ENCODE data around the gene PCLO. TPM values are rescaled to one million over a fixed set of nuclear protein-coding genes. Genes with fewer than 3 reads are reported as not detected.

Gene PCLO
- total RNA-seq, 1 donor, result 0.36 TPM

DNA sequence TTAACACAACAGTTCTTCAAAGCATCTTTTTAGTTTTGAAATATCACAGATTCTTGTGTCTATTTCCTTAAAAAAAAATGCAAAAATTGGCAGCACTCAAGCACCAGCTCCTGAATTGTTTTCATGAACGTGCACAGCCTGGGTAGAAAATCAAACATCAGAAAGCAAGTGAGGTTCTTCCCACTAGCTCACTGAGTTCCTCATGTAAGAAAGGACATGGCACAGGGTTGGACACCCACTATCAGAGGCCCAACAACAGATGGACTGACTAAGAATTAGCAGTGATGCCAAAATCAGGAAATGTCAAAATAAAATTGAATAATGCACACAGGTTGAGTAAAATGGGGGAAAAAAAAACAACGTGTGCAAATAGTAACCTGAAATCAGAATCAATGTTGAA is 146.8 kb downstream of the PCLO start:
- Histone ChIP-seq H3K4me3 (ENCODE audit: insufficient read depth, low read length) (no peak overlapping the region), H3K4me1 (ENCODE audit: insufficient read depth, low read length) (no peaks in the 10 kb centered on the region), H3K27me3 (ENCODE audit: insufficient read depth, low read length) (no peaks in the 10 kb centered on the region), H4K20me1 (ENCODE audit: insufficient read depth, low read length) (no peaks in the 10 kb centered on the region), H3K36me3 (ENCODE audit: insufficient read depth, low read length) (no peaks in the 10 kb centered on the region), H3K27ac (ENCODE audit: low read depth, low read length) (no peak overlapping the region), H3K9me3 (ENCODE audit: low read depth, low read length) (no peaks in the 10 kb centered on the region), H3K4me2 (ENCODE audit: insufficient read depth, low read length) (no peak overlapping the region), H3K79me2 (ENCODE audit: insufficient read depth, low read length) (no peaks in the 10 kb centered on the region), H2AFZ (ENCODE audit: low read length) (no peak overlapping the region)
- no peak for DNase-seq (ENCODE audit: insufficient read length, low spot score, missing footprints)
- TF ChIP-seq, protein P1, sequence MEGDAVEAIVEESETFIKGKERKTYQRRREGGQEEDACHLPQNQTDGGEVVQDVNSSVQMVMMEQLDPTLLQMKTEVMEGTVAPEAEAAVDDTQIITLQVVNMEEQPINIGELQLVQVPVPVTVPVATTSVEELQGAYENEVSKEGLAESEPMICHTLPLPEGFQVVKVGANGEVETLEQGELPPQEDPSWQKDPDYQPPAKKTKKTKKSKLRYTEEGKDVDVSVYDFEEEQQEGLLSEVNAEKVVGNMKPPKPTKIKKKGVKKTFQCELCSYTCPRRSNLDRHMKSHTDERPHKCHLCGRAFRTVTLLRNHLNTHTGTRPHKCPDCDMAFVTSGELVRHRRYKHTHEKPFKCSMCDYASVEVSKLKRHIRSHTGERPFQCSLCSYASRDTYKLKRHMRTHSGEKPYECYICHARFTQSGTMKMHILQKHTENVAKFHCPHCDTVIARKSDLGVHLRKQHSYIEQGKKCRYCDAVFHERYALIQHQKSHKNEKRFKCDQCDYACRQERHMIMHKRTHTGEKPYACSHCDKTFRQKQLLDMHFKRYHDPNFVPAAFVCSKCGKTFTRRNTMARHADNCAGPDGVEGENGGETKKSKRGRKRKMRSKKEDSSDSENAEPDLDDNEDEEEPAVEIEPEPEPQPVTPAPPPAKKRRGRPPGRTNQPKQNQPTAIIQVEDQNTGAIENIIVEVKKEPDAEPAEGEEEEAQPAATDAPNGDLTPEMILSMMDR (IDR thresholded peaks at IDR 0.05; ENCODE audit: extremely low read depth, low read depth, low read length), result no peak

DNA sequence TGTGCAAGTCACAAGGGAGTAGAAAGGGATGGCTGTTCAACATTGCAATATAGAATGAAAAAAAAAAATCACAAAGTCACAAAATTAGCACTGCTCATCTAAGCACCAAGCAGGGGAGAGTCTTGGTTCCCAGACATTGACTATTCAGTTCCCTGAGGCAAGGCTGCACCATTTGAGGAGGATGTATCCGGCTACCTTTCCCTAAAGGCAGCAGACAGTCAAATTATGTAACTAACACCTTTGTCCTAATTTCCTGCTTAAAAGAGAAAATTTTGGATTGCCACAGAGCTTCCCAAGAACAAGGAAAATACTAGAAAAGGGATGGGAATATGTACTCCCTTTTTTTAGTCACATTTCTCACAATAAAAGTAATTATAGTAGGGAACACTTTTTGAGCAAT is 148.1 kb downstream of the PCLO start:
- no peak overlapping the region for H3K4me3 ChIP-seq (ENCODE audit: insufficient read depth, low read length)
- H4K20me1 ChIP-seq (ENCODE audit: insufficient read depth, low read length), result no peaks in the 10 kb centered on the region
- no peak overlapping the region for H3K4me2 ChIP-seq (ENCODE audit: insufficient read depth, low read length)
- no peak overlapping the region for H2AFZ ChIP-seq (ENCODE audit: low read length)
- H3K27me3 ChIP-seq (ENCODE audit: insufficient read depth, low read length), result no peaks in the 10 kb centered on the region
- no peak for DNase-seq (ENCODE audit: insufficient read length, low spot score, missing footprints)
- H3K4me1 ChIP-seq (ENCODE audit: insufficient read depth, low read length), result no peaks in the 10 kb centered on the region
- no peak overlapping the region for H3K27ac ChIP-seq (ENCODE audit: low read depth, low read length)
- no peaks in the 10 kb centered on the region for H3K9me3 ChIP-seq (ENCODE audit: low read depth, low read length)
- H3K79me2 ChIP-seq (ENCODE audit: insufficient read depth, low read length), result no peaks in the 10 kb centered on the region
- no peaks in the 10 kb centered on the region for H3K36me3 ChIP-seq (ENCODE audit: insufficient read depth, low read length)
- TF ChIP-seq, protein P1 (IDR thresholded peaks at IDR 0.05; ENCODE audit: extremely low read depth, low read depth, low read length), result no peak

DNA sequence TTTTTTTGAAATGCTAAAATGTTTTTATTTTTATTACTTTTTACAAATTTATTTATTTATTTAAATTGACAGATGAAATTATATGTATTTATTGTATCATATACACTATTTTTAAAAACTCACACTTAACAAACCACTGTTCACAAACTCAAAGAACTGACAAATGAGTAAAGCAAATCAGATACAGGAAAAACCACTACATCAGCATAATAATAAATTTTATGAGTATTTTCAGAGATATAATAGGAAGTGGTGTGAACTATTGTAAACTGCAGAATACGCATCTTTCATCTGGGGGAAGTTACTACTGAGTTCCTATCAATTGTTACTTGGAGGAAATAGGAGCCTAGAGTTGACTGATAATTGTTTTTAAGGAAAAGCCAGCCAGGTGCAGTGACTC is 150.7 kb downstream of the PCLO start:
- H3K27ac ChIP-seq (ENCODE audit: low read depth, low read length), result no peak overlapping the region
- H3K79me2 ChIP-seq (ENCODE audit: insufficient read depth, low read length), result no peaks in the 10 kb centered on the region
- H3K4me2 ChIP-seq (ENCODE audit: insufficient read depth, low read length), result no peak overlapping the region
- H2AFZ ChIP-seq (ENCODE audit: low read length), result no peak overlapping the region
- H3K36me3 ChIP-seq (ENCODE audit: insufficient read depth, low read length), result no peaks in the 10 kb centered on the region
- no peak for DNase-seq (ENCODE audit: insufficient read length, low spot score, missing footprints)
- H3K4me1 ChIP-seq (ENCODE audit: insufficient read depth, low read length), result no peaks in the 10 kb centered on the region
- no peaks in the 10 kb centered on the region for H3K27me3 ChIP-seq (ENCODE audit: insufficient read depth, low read length)
- H3K4me3 ChIP-seq (ENCODE audit: insufficient read depth, low read length), result no peak overlapping the region
- H4K20me1 ChIP-seq (ENCODE audit: insufficient read depth, low read length), result no peaks in the 10 kb centered on the region
- TF ChIP-seq, protein P1 (IDR thresholded peaks at IDR 0.05; ENCODE audit: extremely low read depth, low read depth, low read length), result no peak
- no peaks in the 10 kb centered on the region for H3K9me3 ChIP-seq (ENCODE audit: low read depth, low read length)

DNA sequence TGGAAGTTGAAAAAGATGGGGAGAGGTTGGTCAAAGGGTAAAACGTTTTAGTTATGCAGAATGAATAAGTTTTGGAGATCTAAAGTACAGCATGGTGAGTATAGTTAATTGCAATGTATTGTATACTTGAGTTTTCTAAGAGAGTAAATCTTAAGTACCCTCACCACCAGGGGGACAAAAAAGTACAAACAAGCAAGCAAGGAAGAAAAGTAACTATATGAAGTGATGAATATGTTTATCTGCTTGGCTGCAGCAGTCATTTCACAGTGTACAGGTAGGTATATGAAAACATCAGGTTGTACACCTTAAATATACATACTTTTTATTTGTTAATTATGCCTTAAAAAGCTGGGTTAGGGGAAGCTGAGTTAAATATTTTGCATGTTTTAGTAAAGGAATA is 157.3 kb downstream of the PCLO start:
- Histone ChIP-seq H3K4me2 (ENCODE audit: insufficient read depth, low read length) (no peak overlapping the region), H2AFZ (ENCODE audit: low read length) (no peak overlapping the region), H3K9me3 (ENCODE audit: low read depth, low read length) (no peaks in the 10 kb centered on the region), H3K27ac (ENCODE audit: low read depth, low read length) (no peak overlapping the region), H3K27me3 (ENCODE audit: insufficient read depth, low read length) (no peaks in the 10 kb centered on the region), H3K4me3 (ENCODE audit: insufficient read depth, low read length) (no peak overlapping the region), H3K4me1 (ENCODE audit: insufficient read depth, low read length) (no peaks in the 10 kb centered on the region), H4K20me1 (ENCODE audit: insufficient read depth, low read length) (no peaks in the 10 kb centered on the region), H3K79me2 (ENCODE audit: insufficient read depth, low read length) (no peaks in the 10 kb centered on the region), H3K36me3 (ENCODE audit: insufficient read depth, low read length) (no peaks in the 10 kb centered on the region)
- TF ChIP-seq, protein P1 (IDR thresholded peaks at IDR 0.05; ENCODE audit: extremely low read depth, low read depth, low read length), result no peak
- no peak for DNase-seq (ENCODE audit: insufficient read length, low spot score, missing footprints)

Measured in osteoblast (primary cell).